HEK293 (cell line): ENCODE data around the gene C11orf54.

Experiments
- ATF2 ChIP-seq: fragments of 450-650 bp; formaldehyde crosslinking; IDR thresholded peaks from 2 replicates; pipeline ENCODE4 v1.5.1; 2016; ENCODE audit warnings: missing biosample characterization, missing genetic modification characterization, low read depth
- CTCF ChIP-seq: fragments of 450-650 bp; formaldehyde crosslinking; IDR thresholded peaks from 2 replicates; pipeline ENCODE4 v1.5.1; 2016; ENCODE audit warnings: missing biosample characterization, missing genetic modification characterization
- SETDB1 ChIP-seq: IDR thresholded peaks from one replicate; pipeline ENCODE4 v1.6.1; 2017; ENCODE audit warnings: mild to moderate bottlenecking, low read length, moderate library complexity, mixed read lengths; ENCODE audit not compliant: insufficient read length
- ZNF433 ChIP-seq: fragments of 450-650 bp; formaldehyde crosslinking; IDR thresholded peaks from 2 replicates; pipeline ENCODE4 v1.5.1; 2016; ENCODE audit warnings: missing biosample characterization, missing genetic modification characterization, low read depth
- ZNF544 ChIP-seq: fragments of 450-650 bp; formaldehyde crosslinking; IDR thresholded peaks from 2 replicates; pipeline ENCODE4 v1.5.0; 2017; ENCODE audit warnings: missing biosample characterization, missing genetic modification characterization
- ZNF707 ChIP-seq: fragments of 450-650 bp; formaldehyde crosslinking; IDR thresholded peaks from 2 replicates; pipeline ENCODE4 v1.5.1; 2016; ENCODE audit warnings: missing biosample characterization, missing genetic modification characterization
- ZSCAN30 ChIP-seq: fragments of 450-650 bp; IDR thresholded peaks from 2 replicates; pipeline ENCODE4 v1.5.1; 2018; ENCODE audit warnings: missing biosample characterization, mild to moderate bottlenecking, missing genetic modification characterization, moderate library complexity

DNA sequence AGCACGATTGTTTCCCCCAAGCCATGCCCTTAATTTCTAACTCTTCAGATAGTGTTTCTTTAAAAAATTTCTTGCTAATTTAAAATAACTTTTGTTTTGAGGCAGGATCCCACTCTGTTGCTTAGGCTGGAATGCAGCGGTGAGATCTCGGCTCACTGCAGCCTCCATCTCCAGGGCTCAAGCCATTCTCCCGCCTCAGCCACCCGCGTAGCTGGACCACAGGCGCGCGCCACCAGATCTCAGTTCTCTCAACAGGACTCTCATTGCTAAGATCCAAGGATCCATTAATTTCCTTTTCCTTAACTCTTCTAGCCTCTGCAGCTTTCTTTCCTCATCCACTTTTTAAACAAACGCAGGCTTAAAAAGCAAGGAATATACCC, 42.3 kb downstream of the C11orf54 start:
- TF ChIP-seq SETDB1 (no peak), ZNF544 (no peak), ATF2 (no peak), ZNF707 (tag by site-specific recombination) (no peak), ZSCAN30 (tag by site-specific recombination) (no peak), CTCF (peak; percentile 21; the same call in 1 of the 2 replicates), ZNF433 (tag by site-specific recombination) (no peak)
